PC-3 (cell line): ENCODE data around the gene KYAT1.

Experiments
- EZH2 ChIP-seq: fragments of 300-600 bp; sonication (generic); IDR thresholded peaks from one replicate; pipeline ENCODE4 v1.6.1; 2017; ENCODE audit warnings: antibody characterized with exemption, mild to moderate bottlenecking, low read length; ENCODE audit not compliant: unreplicated experiment
- EZH2phosphoT487 ChIP-seq: fragments of 300-600 bp; sonication (generic); IDR thresholded peaks from 2 replicates; pipeline ENCODE4 v1.6.1; 2018; ENCODE audit warnings: mild to moderate bottlenecking, antibody characterized with exemption, low read length, borderline replicate concordance
- TF ChIP-seq, protein P1 (sequence below): fragments of 300-600 bp; sonication (generic); conservative IDR thresholded peaks from 2 replicates; pipeline ENCODE4 v1.5.1; 2017; ENCODE audit warnings: antibody characterized with exemption, low read depth, mild to moderate bottlenecking, low read length

- TF ChIP-seq, protein P1, sequence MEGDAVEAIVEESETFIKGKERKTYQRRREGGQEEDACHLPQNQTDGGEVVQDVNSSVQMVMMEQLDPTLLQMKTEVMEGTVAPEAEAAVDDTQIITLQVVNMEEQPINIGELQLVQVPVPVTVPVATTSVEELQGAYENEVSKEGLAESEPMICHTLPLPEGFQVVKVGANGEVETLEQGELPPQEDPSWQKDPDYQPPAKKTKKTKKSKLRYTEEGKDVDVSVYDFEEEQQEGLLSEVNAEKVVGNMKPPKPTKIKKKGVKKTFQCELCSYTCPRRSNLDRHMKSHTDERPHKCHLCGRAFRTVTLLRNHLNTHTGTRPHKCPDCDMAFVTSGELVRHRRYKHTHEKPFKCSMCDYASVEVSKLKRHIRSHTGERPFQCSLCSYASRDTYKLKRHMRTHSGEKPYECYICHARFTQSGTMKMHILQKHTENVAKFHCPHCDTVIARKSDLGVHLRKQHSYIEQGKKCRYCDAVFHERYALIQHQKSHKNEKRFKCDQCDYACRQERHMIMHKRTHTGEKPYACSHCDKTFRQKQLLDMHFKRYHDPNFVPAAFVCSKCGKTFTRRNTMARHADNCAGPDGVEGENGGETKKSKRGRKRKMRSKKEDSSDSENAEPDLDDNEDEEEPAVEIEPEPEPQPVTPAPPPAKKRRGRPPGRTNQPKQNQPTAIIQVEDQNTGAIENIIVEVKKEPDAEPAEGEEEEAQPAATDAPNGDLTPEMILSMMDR: no peak
- TF ChIP-seq EZH2 (no peak), EZH2phosphoT487 (no peak)
Observed at GRCh38 chr9:128835246-128836210, 46.2 kb downstream of the KYAT1 start.
